CD14-positive monocyte (primary cell): Measurements from ENCODE around the gene PODXL2. TPM values are rescaled to one million over a fixed set of nuclear protein-coding genes. Genes with fewer than 3 reads are reported as not detected.

Experiments
- DNase-seq, 3 donors: peaks; one replicate each; pipeline ENCODE4 v3.0.0-alpha.2; 2011 to 2022
- H2AFZ ChIP-seq: 2 replicates; pipeline ENCODE4 v1.6.0; 2012; ENCODE audit warnings: mild to moderate bottlenecking, low read depth, low read length, inconsistent platforms; ENCODE audit not compliant: insufficient read depth, poor library complexity, severe bottlenecking
- H3K27ac ChIP-seq, 2 donors: 1 replicate in 1 of 2; 2 replicates in 1 of 2; pipeline ENCODE4 v1.5.1; 2012 to 2013; ENCODE audit warnings: low read length in 2 of 2, control low read depth in 1 of 2, inconsistent platforms in 1 of 2, low read depth in 1 of 2, mild to moderate bottlenecking in 1 of 2
- H3K27me3 ChIP-seq, 2 donors: one replicate each; pipeline versions ENCODE4 v1.6.0 to v1.6.1; 2011 to 2013; ENCODE audit warnings: low read length in 2 of 2; ENCODE audit not compliant: control insufficient read depth in 2 of 2, insufficient read depth in 2 of 2
- H3K36me3 ChIP-seq, 2 donors: replicated peaks in 1 of 2; 1 replicate in 1 of 2; 2 replicates in 1 of 2; pipeline versions ENCODE4 v1.5.1 to v1.6.1; 2012 to 2013; ENCODE audit warnings: low read length in 2 of 2, control low read depth in 1 of 2, inconsistent platforms in 1 of 2, mild to moderate bottlenecking in 1 of 2; ENCODE audit not compliant: insufficient read depth in 2 of 2, control insufficient read depth in 1 of 2
- H3K4me1 ChIP-seq, 2 donors: 1 replicate in 1 of 2; 2 replicates in 1 of 2; pipeline versions ENCODE4 v1.5.1 to v1.6.1; 2012 to 2013; ENCODE audit warnings: low read length in 2 of 2, control low read depth in 1 of 2, inconsistent platforms in 1 of 2, mild to moderate bottlenecking in 1 of 2, moderate library complexity in 1 of 2; ENCODE audit not compliant: insufficient read depth in 2 of 2, control insufficient read depth in 1 of 2
- H3K4me2 ChIP-seq: replicated peaks from 2 replicates; pipeline ENCODE3; 2012; ENCODE audit warnings: low read length, moderate library complexity, mild to moderate bottlenecking; ENCODE audit not compliant: poor library complexity, severe bottlenecking; ENCODE audit errors: extremely low read depth
- H3K4me3 ChIP-seq, 3 experiments: fragments of 200-600 bp in 1 of 3; sonication (generic) in 1 of 3; replicated peaks in 1 of 3; 1 replicate in 2 of 3; 2 replicates in 1 of 3; pipeline ENCODE4 v1.5.1; 2011 to 2013; ENCODE audit warnings: low read length in 3 of 3, mild to moderate bottlenecking in 3 of 3, control low read depth in 2 of 3, low read depth in 2 of 3, inconsistent platforms in 1 of 3, moderate library complexity in 1 of 3
- H3K79me2 ChIP-seq: 2 replicates; pipeline ENCODE4 v1.6.0; 2012; ENCODE audit warnings: mild to moderate bottlenecking, control low read depth, inconsistent platforms, low read length, moderate library complexity; ENCODE audit not compliant: insufficient read depth
- H3K9ac ChIP-seq: 2 replicates; pipeline ENCODE4 v1.6.0; 2017; ENCODE audit warnings: low read length, mild to moderate bottlenecking; ENCODE audit not compliant: insufficient read depth, poor library complexity, severe bottlenecking
- H3K9me3 ChIP-seq, 2 donors: replicated peaks in 1 of 2; 1 replicate in 1 of 2; 2 replicates in 1 of 2; pipeline versions ENCODE4 v1.5.1 to v1.6.1; 2012 to 2013; ENCODE audit warnings: low read length in 2 of 2, control low read depth in 1 of 2; ENCODE audit not compliant: control insufficient read depth in 1 of 2, insufficient read depth in 1 of 2
- H4K20me1 ChIP-seq: 2 replicates; pipeline ENCODE4 v1.6.0; 2012; ENCODE audit warnings: mild to moderate bottlenecking, low read length, control low read depth, moderate library complexity; ENCODE audit not compliant: insufficient read depth
- H3K27ac Mint-ChIP-seq, 7 donors: one replicate each; pipeline ENCODE4 v1.8.0; 2020; ENCODE audit warnings: mild to moderate bottlenecking in 7 of 7, mixed read lengths in 7 of 7, moderate library complexity in 6 of 7, inconsistent platforms in 2 of 7
- H3K27me3 Mint-ChIP-seq, 3 donors: one replicate each; pipeline ENCODE4 v1.8.0; 2021 to 2022; ENCODE audit warnings: low read depth in 3 of 3, mild to moderate bottlenecking in 3 of 3, mixed read lengths in 3 of 3, moderate library complexity in 3 of 3, inconsistent platforms in 1 of 3
- H3K36me3 Mint-ChIP-seq, 2 donors: one replicate each; pipeline ENCODE4 v1.8.0; 2020; ENCODE audit warnings: mixed read lengths in 2 of 2, inconsistent platforms in 1 of 2, mild to moderate bottlenecking in 1 of 2
- H3K4me1 Mint-ChIP-seq: one replicate; pipeline ENCODE4 v1.8.0; 2020; ENCODE audit warnings: mild to moderate bottlenecking, mixed read lengths
- H3K4me3 Mint-ChIP-seq, 2 donors: one replicate each; pipeline ENCODE4 v1.8.0; 2020; ENCODE audit warnings: mild to moderate bottlenecking in 2 of 2, mixed read lengths in 2 of 2, moderate library complexity in 1 of 2
- H3K9me3 Mint-ChIP-seq, 7 donors: one replicate each; pipeline ENCODE4 v1.8.0; 2020 to 2022; ENCODE audit warnings: mixed read lengths in 7 of 7, mild to moderate bottlenecking in 6 of 7, moderate library complexity in 6 of 7, inconsistent platforms in 2 of 7
- CTCF ChIP-seq: fragments of 200-600 bp; IDR thresholded peaks from one replicate; pipeline ENCODE4 v1.8.0; 2022; ENCODE audit warnings: antibody characterized with exemption, mild to moderate bottlenecking
- WGBS: methylation state at CpG from one replicate; pipeline ENCODE4 v1.1.5; 2013; ENCODE audit warnings: missing lambda C conversion rate; ENCODE audit not compliant: insufficient coverage; 5-methylcytosine and 5-hydroxymethylcytosine counted together
- intact Hi-C, 2 donors: fragments of 100-400 bp; cut with micrococcal nuclease; formaldehyde crosslinking; loops; one replicate each; pipeline versions ENCODE4 v1.15.0 to v1.15.1; 2023
- polyA plus RNA-seq, 3 donors: library from polyadenylated mRNA; depleted of rRNA in 1 of 3; unstranded in 2 of 3; stranded (reverse) in 1 of 3; fragments of 300-500 nt in 2 of 3; fragments of >200 nt in 1 of 3; fragmentation: Illumina TruSeq in 2 of 3; gene quantifications; 1 replicate in 2 of 3; 2 replicates in 1 of 3; pipeline ENCODE4 v1.2.3, GENCODE V29; 2012 to 2021

The PODXL2 gene
- polyA plus RNA-seq, 3 donors = 0.33 to 0.64 (median 0.43) TPM

GRCh38 chr3:127588806-127589577 lies 40.0 kb upstream of the PODXL2 start:
- Histone ChIP-seq H4K20me1 (peaks cover 61% of the 10 kb centered on the region), H3K9ac (peak overlapping the region; percentile 97), H3K4me2 (peak overlapping the region; percentile 91), H3K4me1 (peaks cover 44 to 49% of the 10 kb centered on the region in 2 donors), H3K79me2 (peaks cover 59% of the 10 kb centered on the region), H3K27me3 (no peaks in the 10 kb centered on the region), H3K27ac (peak overlapping the region; percentile 39 to 99), H2AFZ (no peak overlapping the region), H3K36me3 (peaks cover 0 to 3% of the 10 kb centered on the region in 2 donors), H3K4me3 (peak overlapping the region; percentile 65 to 87 (median 87)), H3K9me3 (no peaks in the 10 kb centered on the region)
- Mint-ChIP-seq H3K9me3 (no peaks in the 10 kb centered on the region), H3K27ac (peak overlapping the region in 6 of 7 donors; percentile 11 to 98 (median 76)), H3K4me1 (peaks cover 60% of the 10 kb centered on the region), H3K36me3 (peaks cover 5 to 10% of the 10 kb centered on the region in 2 donors), H3K4me3 (peak overlapping the region; percentile 89 to 95), H3K27me3 (peaks cover 0 to 8% (median 0%) of the 10 kb centered on the region in 3 donors)
- 26% methylated on average over 3 of the region's 12 CpGs for WGBS
- intact Hi-C loops = loop anchor here (5.0 to 10.0 kb wide), 2 partner anchors 46 to 88 kb away; no protein-coding TSS in a partner anchor
- TF ChIP-seq CTCF = no peak
- peak in 1 of 3 donors; percentile 14 for DNase-seq

- Histone ChIP-seq H3K36me3 (peaks cover 0 to 3% of the 10 kb centered on the region in 2 donors), H3K27ac (peak overlapping the region; percentile 99), H3K9me3 (no peaks in the 10 kb centered on the region), H3K79me2 (peaks cover 55% of the 10 kb centered on the region), H3K4me2 (peak overlapping the region; percentile 91), H4K20me1 (peaks cover 53% of the 10 kb centered on the region), H3K27me3 (no peaks in the 10 kb centered on the region), H3K4me3 (peak overlapping the region; percentile 65 to 87 (median 87)), H3K9ac (peak overlapping the region; percentile 97), H3K4me1 (peaks cover 44 to 49% of the 10 kb centered on the region in 2 donors), H2AFZ (peak overlapping the region; percentile 58)
- Mint-ChIP-seq H3K4me3 (peak overlapping the region; percentile 89 to 95), H3K27me3 (peaks cover 0 to 8% (median 0%) of the 10 kb centered on the region in 3 donors), H3K9me3 (no peaks in the 10 kb centered on the region), H3K4me1 (peaks cover 56% of the 10 kb centered on the region), H3K27ac (peak overlapping the region in 6 of 7 donors; percentile 60 to 98 (median 82)), H3K36me3 (peaks cover 5 to 10% of the 10 kb centered on the region in 2 donors)
- TF ChIP-seq CTCF = no peak
- DNase-seq = peak in 1 of 3 donors; percentile 22
- 1% methylated on average over 53 of the region's 56 CpGs for WGBS
- intact Hi-C loops = loop anchor here (2.0 to 10.0 kb wide), 5 partner anchors 45 to 465 kb away; partner anchors contain the start of genes ABTB1 (in 1 of the 2) and SEC61A1 (in 1 of the 2)
Observed at GRCh38 chr3:127589600-127590281, 39.2 kb upstream of the PODXL2 start.
